GM12892 (cell line): Measurements from ENCODE around the gene THUMPD3.

Experiments
- POLR2A ChIP-seq: IDR thresholded peaks from 2 replicates; pipeline ENCODE4 v1.6.1; 2011; ENCODE audit warnings: low read depth, low read length, control low read depth
- POLR2AphosphoS5 ChIP-seq: IDR thresholded peaks from 2 replicates; pipeline ENCODE4 v1.6.1; 2011; ENCODE audit warnings: low read depth, low read length, control low read depth
- TAF1 ChIP-seq: IDR thresholded peaks from 2 replicates; pipeline ENCODE4 v1.6.1; 2011; ENCODE audit warnings: low read depth, mild to moderate bottlenecking, control low read depth, low read length, borderline replicate concordance

GRCh38 chr3:9415485-9416138, 52.8 kb downstream of the THUMPD3 start:
- TF ChIP-seq POLR2A = no peak
- TF ChIP-seq POLR2AphosphoS5 = no peak
- TF ChIP-seq TAF1 = no peak
